Psoas muscle (tissue), 8 donors: ENCODE data around the gene CNPY1. TPM values are rescaled to one million over a fixed set of nuclear protein-coding genes. Genes with fewer than 3 reads are reported as not detected.

ENCODE experiments used
- ATAC-seq, 4 donors: fragments of 200-7000 bp; cut with Tn5 transposase; one replicate each; pipeline ENCODE4 v1.9.1; 2020; ENCODE audit warnings: moderate library complexity in 3 of 4, mild to moderate bottlenecking in 2 of 4
- DNase-seq, 2 donors: peaks; one replicate each; pipeline ENCODE4 v3.0.0-alpha.2; 2020
- H3K27ac ChIP-seq: fragments of 200-600 bp; one replicate; pipeline ENCODE4 v1.8.0; 2022
- H3K27me3 ChIP-seq, 3 donors: fragments of 200-600 bp in 1 of 3; one replicate each; pipeline versions ENCODE4 v1.6.1 to v1.8.0; 2013 to 2022; ENCODE audit warnings: low read length in 2 of 3, mild to moderate bottlenecking in 2 of 3, moderate library complexity in 1 of 3; ENCODE audit not compliant: insufficient read depth in 3 of 3
- H3K36me3 ChIP-seq, 2 donors: fragments of 200-600 bp in 1 of 2; one replicate each; pipeline versions ENCODE4 v1.6.1 to v1.8.0; 2013 to 2022; ENCODE audit warnings: low read depth in 1 of 2, mild to moderate bottlenecking in 1 of 2, moderate library complexity in 1 of 2; ENCODE audit not compliant: insufficient read depth in 1 of 2
- H3K4me1 ChIP-seq: fragments of 200-600 bp; one replicate; pipeline ENCODE4 v1.8.0; 2022
- H3K4me3 ChIP-seq: fragments of 200-600 bp; one replicate; pipeline ENCODE4 v1.8.0; 2022; ENCODE audit warnings: mild to moderate bottlenecking
- H3K9me3 ChIP-seq: fragments of 200-600 bp; one replicate; pipeline ENCODE4 v1.8.0; 2022
- WGBS, 3 donors: extraction: QIAGEN DNeasy Blood & Tissue Kit; methylation state at CpG; one replicate each; pipeline versions ENCODE4 v1.1.6 to v1.1.7; 2013; 5-methylcytosine and 5-hydroxymethylcytosine counted together
- intact Hi-C, 2 donors: fragments of 100-400 bp; cut with DNase I; formaldehyde crosslinking; loops; one replicate each; pipeline versions ENCODE4 v1.11.0 to v1.14.2; 2022
- polyA plus RNA-seq, 3 donors: library from polyadenylated mRNA; stranded (reverse); fragments of 200-250 nt; gene quantifications; one replicate each; pipeline ENCODE4 v1.2.3, GENCODE V29; 2013
- total RNA-seq, 4 donors: library from RNA; stranded (reverse); fragmentation: NEBNext Ultra II Directional in 2 of 4; extraction: Animal tissue kit (Norgen Biotek cat#: 25700) in 2 of 4; gene quantifications; one replicate each; pipeline versions ENCODE4 v1.2.1 to v1.2.4, GENCODE V29; 2021 to 2023
- TF ChIP-seq, protein P1 (sequence below): fragments of 200-600 bp; IDR thresholded peaks from one replicate; pipeline ENCODE4 v1.8.0; 2022; ENCODE audit warnings: antibody characterized with exemption
- donor health status: healthy with polysubstance abuse.
- donor health status: DM: no; HTN: no; CAD: no; lungs with moderate emphysema.
- donor health status: Bipolar disorder and iron deficiency.
- donor health status: healthy.
- donor health status: DM: yes; HTN: yes; CAD: no.
- donor health status: DM: no; HTN: no; CAD: no.
- donor health status: DM: no; HTN: no; CAD: no.
- donor health status: DM: yes; HTN: yes; CAD: no.

Gene CNPY1
- total and polyA plus RNA-seq, 7 donors: not detected

- H3K4me1 ChIP-seq: no peaks in the 10 kb centered on the region
- H3K9me3 ChIP-seq: no peaks in the 10 kb centered on the region
- ATAC-seq (no peak), DNase-seq (no peak)
- no peak overlapping the region for H3K27ac ChIP-seq
- intact Hi-C loops: no loop called here
- no peaks in the 10 kb centered on the region for H3K36me3 ChIP-seq
- 70 to 71% (median 70%) methylated on average over 11 of the region's 11 CpGs for WGBS, 3 donors
- H3K27me3 ChIP-seq: peaks cover 0 to 43% (median 8%) of the 10 kb centered on the region in 3 donors
- TF ChIP-seq, protein P1, sequence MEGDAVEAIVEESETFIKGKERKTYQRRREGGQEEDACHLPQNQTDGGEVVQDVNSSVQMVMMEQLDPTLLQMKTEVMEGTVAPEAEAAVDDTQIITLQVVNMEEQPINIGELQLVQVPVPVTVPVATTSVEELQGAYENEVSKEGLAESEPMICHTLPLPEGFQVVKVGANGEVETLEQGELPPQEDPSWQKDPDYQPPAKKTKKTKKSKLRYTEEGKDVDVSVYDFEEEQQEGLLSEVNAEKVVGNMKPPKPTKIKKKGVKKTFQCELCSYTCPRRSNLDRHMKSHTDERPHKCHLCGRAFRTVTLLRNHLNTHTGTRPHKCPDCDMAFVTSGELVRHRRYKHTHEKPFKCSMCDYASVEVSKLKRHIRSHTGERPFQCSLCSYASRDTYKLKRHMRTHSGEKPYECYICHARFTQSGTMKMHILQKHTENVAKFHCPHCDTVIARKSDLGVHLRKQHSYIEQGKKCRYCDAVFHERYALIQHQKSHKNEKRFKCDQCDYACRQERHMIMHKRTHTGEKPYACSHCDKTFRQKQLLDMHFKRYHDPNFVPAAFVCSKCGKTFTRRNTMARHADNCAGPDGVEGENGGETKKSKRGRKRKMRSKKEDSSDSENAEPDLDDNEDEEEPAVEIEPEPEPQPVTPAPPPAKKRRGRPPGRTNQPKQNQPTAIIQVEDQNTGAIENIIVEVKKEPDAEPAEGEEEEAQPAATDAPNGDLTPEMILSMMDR: no peak
- H3K4me3 ChIP-seq: no peak overlapping the region
Observed at GRCh38 chr7:155524018-155524556, 22.3 kb downstream of the CNPY1 start.

GRCh38 chr7:155523168-155523675, 23.1 kb downstream of the CNPY1 start:
- intact Hi-C loops: no loop called here

GRCh38 chr7:155521743-155522398, 24.5 kb downstream of the CNPY1 start:
- ATAC-seq (no peak), DNase-seq (no peak)
- 89 to 92% (median 90%) methylated on average over 21 of the region's 21 CpGs for WGBS, 3 donors
- H3K36me3 ChIP-seq: no peaks in the 10 kb centered on the region
- H3K27me3 ChIP-seq: peaks cover 0 to 43% (median 8%) of the 10 kb centered on the region in 3 donors
- intact Hi-C loops: no loop called here
- no peak overlapping the region for H3K4me3 ChIP-seq
- no peaks in the 10 kb centered on the region for H3K9me3 ChIP-seq
- H3K27ac ChIP-seq: no peak overlapping the region
- TF ChIP-seq, protein P1: no peak
- H3K4me1 ChIP-seq: no peaks in the 10 kb centered on the region

More at GRCh38 chr7:155523168-155523675, 23.1 kb downstream of the CNPY1 start:
- H3K27me3 ChIP-seq: peaks cover 0 to 41% (median 8%) of the 10 kb centered on the region in 3 donors
- TF ChIP-seq, protein P1: no peak
- no peak for ATAC-seq
- no peak overlapping the region for H3K27ac ChIP-seq
- no peak overlapping the region for H3K4me3 ChIP-seq
- H3K9me3 ChIP-seq: no peaks in the 10 kb centered on the region
- 60 to 73% (median 66%) methylated on average over 16 of the region's 16 CpGs for WGBS, 3 donors
- H3K4me1 ChIP-seq: no peaks in the 10 kb centered on the region
- DNase-seq: no peak
- H3K36me3 ChIP-seq: no peaks in the 10 kb centered on the region

DNA sequence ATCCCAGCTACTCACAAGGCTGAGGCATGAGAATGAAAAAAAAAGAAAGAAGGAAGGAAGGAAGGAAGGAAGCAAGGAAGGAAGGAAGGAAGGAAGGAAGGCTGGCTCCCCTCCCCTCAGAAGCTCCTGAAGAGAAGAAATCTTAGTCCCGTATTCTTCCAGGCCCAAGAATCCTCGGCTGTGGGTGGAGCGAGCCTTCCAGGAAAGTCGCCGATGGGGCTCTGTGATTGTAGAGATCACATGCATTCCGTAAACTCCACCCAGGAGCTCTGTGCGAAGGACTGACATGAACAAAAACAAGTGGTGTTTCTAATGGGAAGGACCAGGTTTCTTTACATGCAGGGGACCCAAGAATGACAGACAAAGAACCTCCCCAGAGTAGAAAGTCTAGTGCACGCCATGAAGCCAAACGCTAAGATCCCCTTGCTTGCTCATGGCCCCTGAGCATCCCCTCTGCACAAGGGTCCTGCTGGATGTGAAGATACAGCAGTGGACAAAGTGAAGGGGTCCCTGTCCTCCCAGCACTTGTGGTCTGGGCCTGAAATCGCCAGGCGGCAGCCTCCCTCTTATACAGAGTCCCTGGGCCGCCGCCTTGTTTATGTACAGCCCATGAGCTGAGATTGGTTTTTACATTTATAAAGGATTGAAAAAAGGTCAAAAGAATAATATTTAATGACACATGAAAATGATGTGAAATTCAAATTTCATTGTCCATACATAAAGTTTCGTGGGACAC, 25.2 kb downstream of the CNPY1 start:
- Histone ChIP-seq H3K36me3 (no peaks in the 10 kb centered on the region), H3K27ac (no peak overlapping the region), H3K4me1 (no peaks in the 10 kb centered on the region), H3K4me3 (no peak overlapping the region), H3K27me3 (peaks cover 0 to 42% (median 11%) of the 10 kb centered on the region in 3 donors), H3K9me3 (no peaks in the 10 kb centered on the region)
- no peak for DNase-seq
- 72 to 77% (median 75%) methylated on average over 14 of the region's 14 CpGs for WGBS, 3 donors
- intact Hi-C loops: no loop called here
- no peak for ATAC-seq
- TF ChIP-seq, protein P1: no peak
